ENCODE data around the gene C20orf96.
A peak's percentile ranks its signal among the peaks of the same experiment; 100 is the strongest.
"Not testable (repeated sequence)": the region's sequence is repeated elsewhere in the genome, so short reads cannot be mapped to it uniquely, and the experiment has no call there.

The C20orf96 gene

GRCh38 chr20:290084-290831, at the start of gene C20orf96:
TSS of gene C20orf96 (minus strand) at chr20:290750. CDS start at chr20:290610, 140 bp downstream.
- peak; percentile 96 for DNase-seq

GRCh38 chr20:336040-336439, 45.5 kb upstream of the C20orf96 start:
- not testable (repeated sequence) for DNase-seq

- no peak for DNase-seq
Observed at GRCh38 chr20:334578-334977, 44.0 kb upstream of the C20orf96 start.

GRCh38 chr20:330233-331149, 39.9 kb upstream of the C20orf96 start:
- peak; percentile 64 for DNase-seq

GRCh38 chr20:329851-330232, 39.3 kb upstream of the C20orf96 start:
- no peak for DNase-seq

- no peak for DNase-seq
Observed at GRCh38 chr20:328975-329695, 38.6 kb upstream of the C20orf96 start.

GRCh38 chr20:328027-328974, 37.8 kb upstream of the C20orf96 start:
- no peak for DNase-seq

GRCh38 chr20:327186-328026, 36.9 kb upstream of the C20orf96 start:
- peak; percentile 94 for DNase-seq

- no peak for DNase-seq
Observed at GRCh38 chr20:326645-327185, 36.2 kb upstream of the C20orf96 start.

- peak; percentile 30 for DNase-seq
Observed at GRCh38 chr20:325889-326644, 35.5 kb upstream of the C20orf96 start.

- DNase-seq: peak; percentile 97
Observed at GRCh38 chr20:325045-325888, 34.7 kb upstream of the C20orf96 start, which contains the start of gene SOX12. TSS of gene SOX12 (plus strand) at chr20:325552. CDS start at chr20:325925, 373 bp downstream.

- peak; percentile 91 for DNase-seq
Observed at GRCh38 chr20:324177-325044, 33.9 kb upstream of the C20orf96 start.

- DNase-seq: no peak
Observed at GRCh38 chr20:316316-317068, 25.9 kb upstream of the C20orf96 start.

- no peak for DNase-seq
Observed at GRCh38 chr20:313948-314347, 23.4 kb upstream of the C20orf96 start.

GRCh38 chr20:313402-313801, 22.9 kb upstream of the C20orf96 start:
- no peak for DNase-seq

- DNase-seq: no peak
Observed at GRCh38 chr20:312866-313265, 22.3 kb upstream of the C20orf96 start.

- no peak for DNase-seq
Observed at GRCh38 chr20:312067-312466, 21.5 kb upstream of the C20orf96 start.

All from NCI-H2227 treated with DMSO at 0.1 percent for 48 hours (cell line).